Inferior parietal cortex (tissue), 1 donor: ENCODE measurements around the gene GFER.
"Not testable (repeated sequence)": the region's sequence is repeated elsewhere in the genome, so short reads cannot be mapped to it uniquely, and the experiment has no call there.

ENCODE experiments used
- DNase-seq: peaks from one replicate; pipeline ENCODE4 v3.0.0-alpha.2; 2016; ENCODE audit errors: extremely low spot score

GFER gene

DNA sequence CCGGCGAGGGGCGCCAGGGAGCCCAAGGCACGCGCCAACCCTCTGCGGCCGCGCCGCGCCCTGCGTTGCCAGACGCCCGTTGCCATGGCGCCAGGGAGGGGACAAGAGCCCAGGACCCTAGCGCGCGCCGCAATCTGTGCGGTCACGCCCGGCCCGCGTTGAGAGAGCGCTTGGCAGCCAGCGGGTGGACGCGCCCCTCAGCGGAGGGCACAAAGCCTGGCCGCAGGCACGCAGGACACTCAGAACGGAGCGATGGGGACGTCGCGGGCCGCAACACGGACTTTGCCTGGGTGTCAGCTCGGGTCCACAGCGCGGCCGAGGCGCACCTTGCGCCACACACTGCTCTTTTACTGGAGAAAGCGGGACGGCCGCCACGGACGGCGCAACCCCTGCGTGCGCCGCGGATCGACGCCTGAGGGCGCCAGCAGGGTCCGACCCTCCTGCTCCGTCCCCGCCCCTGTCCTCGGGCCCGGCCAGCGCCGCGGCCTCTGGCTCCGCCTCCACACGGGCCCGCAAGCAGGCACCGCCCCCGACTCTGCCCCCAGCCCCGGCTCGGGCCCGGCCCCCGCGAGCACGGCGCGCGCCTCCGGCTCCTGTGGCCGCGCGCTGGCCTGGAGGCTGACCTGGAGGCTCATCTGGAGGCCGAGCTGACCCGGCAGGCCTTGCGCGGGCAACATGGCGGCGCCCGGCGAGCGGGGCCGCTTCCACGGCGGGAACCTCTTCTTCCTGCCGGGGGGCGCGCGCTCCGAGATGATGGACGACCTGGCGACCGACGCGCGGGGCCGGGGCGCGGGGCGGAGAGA, at the start of gene GFER:
Gene GFER, plus strand, starts transcription at position 650 of the 803 bp plus-strand sequence. Its CDS starts 26 bp downstream, at position 676.
- peak; percentile 78 for DNase-seq

DNA sequence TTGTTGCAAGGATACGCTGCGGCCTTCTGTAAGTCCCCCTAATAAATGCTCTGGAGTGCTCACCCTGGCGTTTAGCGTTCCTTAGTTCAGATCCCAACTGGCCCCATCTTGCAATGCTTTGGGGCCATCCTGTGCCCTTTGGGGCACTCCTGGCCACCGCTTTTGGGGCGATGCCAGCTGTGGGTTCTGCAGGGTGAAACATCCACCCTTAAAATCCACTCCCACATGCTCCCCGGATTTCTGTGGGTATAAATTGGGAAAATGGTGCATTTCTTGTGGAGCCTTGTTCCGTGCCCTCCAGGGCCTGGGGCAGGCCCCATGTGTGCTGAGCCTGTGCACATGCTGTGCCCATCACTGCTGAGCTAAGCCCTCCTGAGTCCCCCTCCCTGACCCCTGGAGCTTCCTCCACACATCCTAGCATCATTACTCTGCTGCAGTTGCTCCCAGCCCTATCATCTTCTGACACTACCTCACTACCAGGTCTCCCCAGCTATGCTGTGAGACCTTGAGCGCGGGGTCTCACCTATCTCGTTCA, 47.0 kb upstream of the GFER start:
- DNase-seq: no peak

DNA sequence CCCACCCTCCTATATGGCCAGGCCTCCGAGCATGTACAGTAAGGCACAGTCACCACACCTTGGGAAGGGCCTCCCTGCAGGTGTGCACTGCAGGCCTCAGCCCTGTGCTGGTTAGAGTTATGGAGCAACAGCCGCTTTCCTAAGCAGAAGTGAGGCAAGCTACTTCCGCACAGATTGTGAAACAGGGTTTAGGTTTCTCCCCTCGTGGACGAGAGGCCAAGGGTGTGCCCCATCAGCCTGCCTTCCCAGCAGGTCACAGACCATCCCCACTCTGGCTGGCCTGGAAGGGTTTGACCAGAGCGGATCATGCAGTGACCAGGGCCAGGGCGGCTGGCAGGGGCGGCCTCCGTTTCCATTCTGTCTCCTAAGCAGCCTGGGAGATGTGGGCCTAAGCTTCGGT, 45.7 kb upstream of the GFER start:
- DNase-seq: no peak

DNA sequence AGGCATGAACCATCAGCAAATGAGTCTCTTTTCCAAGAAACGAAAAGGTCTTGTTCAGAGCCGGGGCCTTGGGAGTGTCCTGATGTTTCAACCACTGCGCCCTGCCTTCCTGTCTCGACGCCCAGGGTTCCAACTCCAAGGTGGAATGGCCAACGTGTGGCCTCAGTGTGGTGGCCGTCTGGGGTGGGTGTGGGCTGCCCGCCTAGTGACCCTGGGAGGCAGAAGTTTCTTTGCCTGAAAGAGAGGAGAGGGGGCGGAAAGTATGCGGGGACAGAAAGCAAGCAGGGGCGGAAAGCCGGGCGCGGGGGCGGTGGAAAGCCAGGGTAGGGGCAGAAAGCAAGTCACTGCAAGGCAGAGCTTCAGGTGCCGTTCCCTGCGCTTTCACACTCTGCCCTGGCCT, 45.1 kb upstream of the GFER start:
- DNase-seq: no peak

DNA sequence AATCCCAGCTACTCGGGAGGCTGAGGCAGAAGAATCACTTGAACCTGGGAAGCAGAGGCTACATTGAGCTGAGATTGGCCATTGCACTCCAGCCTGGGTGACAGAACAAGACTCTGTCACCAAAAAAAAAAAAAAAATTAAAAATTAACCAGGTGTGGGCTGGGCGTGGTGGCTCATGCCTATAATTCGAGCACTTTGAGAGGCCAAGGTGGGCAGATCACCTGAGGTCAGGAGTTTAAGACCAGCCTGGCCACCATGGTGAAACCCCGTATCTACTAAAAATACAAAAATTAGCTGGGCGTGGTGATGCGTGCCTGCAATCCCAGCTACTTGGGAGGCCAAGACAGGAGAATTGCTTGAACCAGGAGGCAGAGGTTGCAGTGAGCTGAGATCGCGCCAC, 44.2 kb upstream of the GFER start:
- not testable (repeated sequence) for DNase-seq

DNA sequence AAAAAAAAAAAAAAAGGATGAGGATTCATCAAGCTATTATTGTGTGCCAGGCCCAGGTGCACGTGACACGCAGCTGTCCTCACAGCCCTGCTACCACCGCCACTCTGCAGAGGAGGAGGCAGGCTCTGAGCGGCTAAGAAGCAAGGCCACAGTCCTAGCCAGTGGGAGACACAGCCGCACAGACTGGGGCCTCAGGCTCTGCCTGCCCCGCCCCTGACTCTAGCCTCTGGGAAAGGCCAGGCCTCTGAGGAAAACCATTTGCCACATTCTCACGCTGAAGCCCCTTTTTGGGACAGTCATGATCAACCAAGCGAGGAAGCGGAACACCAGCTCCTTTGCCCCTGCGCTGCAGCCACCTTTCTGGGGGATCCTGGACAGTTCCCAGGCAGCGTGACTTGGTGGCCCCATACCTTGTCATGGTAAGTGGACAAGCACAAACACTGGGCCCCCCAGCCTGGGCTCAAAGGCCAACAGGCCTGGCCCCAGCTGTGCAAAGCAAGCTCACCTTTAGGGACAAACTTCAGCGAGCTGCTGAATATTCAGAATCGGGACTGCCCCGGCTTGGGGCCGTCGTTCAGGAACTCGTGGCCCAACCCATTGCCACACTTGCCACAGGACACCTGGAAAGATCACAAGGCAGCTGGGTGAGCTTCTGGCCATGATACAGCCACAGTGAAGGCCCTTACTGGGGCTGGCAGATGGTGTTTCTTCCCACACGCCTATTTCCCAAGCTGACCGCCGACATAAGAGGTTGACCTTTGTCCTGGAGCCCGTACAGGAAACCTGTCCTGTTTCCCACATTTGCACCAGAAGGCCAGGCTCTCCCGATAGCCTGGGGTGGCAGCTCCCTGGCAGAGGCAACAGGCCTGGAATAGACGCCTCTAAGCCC, 43.5 kb upstream of the GFER start:
- no peak for DNase-seq

DNA sequence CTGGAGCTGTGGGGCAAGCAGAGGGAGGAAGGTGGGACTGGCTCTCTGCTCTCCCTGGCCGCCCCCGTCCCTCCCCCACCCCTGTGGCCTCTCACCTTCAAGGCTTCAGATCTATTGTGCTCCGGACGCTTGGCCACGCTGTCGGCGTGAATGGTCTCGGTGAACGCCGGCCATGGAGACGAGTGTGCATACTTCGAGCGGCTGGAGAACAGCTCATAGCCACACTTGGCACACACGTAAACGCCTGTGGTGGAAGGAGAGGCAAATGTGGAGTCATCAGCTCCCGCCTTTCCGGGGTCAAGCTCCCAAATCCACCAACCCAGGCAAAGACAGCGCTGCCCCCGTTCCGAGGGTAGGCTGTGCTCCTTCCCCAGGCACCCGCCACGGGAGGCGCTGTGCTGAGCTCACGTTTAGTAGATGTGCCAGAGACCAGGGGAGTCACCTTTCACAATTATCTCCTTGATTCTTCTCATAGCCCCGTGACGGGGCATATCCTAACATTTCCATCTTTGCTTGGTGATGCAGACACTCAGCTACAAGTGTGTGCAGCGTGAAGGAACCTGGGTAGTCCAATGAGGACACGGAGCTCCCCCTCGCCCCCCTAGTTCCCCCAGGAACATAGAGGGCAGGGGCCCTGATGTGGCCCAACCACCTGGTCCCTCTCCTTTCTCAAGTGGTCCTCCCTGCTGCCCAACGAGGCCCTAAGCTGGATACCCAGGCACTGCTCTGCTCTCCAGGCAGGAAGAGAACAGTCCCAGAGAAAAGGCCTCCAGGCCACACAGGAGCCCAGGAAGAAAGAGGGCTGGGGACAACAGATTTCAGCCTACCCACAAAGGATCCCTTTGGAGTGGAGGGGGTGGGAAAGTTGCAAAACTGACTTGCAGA, 42.6 kb upstream of the GFER start:
- DNase-seq: no peak

DNA sequence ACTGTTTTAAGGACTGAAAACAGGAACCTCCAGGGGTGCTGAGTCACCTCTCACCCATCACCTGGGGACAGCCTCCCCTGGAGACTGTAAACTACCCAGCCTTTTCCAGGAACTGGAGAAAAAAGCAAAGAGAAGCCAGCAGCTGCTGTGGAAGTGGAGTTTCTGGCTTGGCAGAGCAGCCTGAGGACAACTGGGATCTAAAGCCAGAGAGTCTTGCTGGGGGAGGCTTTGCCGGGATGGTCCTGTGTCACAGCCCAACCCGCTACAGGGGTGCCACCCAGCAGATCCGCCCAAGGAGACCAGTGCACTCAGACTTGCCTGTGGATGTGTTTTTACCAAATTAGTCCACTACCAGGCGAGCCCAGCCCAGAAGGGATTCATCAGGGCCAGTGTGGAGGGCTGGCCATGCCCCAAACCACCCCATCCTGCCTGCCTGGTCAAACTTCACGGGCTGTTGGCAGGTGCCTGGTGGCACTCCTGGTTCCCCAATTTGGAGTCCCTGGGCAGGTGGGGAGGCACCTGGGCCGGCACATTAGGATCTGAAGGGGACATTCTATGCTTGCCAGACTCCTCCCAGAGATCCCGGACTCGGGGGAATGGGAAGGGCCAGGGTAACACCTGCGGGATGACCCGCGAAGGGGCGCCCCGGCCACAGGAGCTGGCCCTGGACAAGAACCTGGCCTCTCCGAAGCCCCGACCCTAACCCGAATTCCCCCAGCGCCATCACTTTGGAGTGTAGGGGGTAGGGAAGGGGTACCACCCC, 41.8 kb upstream of the GFER start:
- DNase-seq: no peak

DNA sequence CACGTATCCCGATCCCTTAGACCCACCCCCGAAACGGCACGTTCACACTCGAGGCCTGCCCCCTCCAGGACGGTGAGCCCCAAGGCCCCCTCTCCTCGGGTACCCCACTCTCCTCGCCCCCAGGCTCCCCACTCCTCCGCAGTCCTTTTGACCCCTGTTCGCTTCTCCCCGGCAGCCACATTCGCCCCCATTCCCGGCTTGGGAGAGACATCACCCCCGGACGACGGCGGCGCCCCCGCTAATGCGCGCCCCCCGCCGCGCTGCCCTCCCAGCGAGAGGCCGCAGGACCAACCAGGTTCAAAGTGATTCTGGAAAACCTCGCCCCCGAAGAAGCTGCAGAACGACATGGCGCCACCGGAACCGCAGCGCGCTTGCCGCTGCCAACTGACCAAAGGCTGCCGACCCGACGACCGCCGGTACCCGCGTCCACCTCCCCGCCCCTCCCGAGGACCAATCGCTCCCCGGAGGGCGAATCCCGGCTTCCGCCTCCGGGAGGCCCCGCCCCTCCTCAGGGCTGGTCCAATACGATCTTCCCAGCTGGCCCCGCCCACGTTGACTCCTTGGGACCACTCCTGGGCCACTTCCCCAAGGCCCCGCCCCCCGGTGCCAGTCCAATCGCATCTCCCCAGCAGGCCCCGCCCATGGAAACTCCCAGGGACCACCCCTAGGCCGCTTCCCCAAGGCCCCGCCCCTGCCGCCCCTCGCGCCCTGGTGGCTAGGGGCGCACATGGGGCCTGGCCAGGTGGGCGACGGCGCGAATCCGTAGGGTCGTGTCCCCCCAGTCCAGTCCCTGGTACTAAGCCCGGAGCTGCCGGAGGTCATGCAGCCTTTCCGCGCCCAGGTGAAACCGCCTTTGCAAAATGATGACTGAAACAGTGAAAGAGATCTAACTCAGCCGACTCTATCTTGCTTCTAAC, 40.9 kb upstream of the GFER start, which contains the start of gene MSRB1:
Gene MSRB1, minus strand, starts transcription at position 390 of the 917 bp plus-strand sequence. Its CDS starts 43 bp downstream, at position 347.
- DNase-seq: peak; percentile 97

DNA sequence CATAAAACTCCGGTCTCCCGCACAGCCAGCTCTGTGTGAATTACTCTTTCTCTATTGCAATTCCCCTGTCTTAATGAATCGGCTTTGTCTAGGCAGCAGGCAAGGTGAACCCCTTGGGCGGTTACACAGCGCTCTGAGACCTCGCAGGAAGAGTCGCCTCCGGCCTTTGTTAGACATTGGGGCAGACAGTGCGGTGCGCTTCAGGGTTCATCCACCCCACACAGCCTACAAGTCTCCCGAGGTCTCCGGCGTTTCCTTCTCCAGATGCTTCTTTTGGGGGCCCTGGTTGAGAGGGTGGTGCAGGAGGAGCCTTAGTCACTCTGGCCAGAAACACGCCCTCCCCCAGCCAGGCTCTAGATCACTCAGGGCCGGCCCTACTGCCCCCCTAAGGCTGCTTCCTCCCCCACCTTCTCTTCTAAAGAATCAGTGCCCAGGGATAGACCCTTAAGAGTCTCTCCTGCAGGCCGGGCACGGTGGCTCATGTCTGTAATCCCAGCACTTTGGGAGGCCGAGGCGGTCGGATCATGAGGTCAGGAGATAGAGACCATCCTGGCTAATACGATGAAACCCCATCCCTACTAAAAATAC, 39.3 kb upstream of the GFER start:
- DNase-seq: no peak

DNA sequence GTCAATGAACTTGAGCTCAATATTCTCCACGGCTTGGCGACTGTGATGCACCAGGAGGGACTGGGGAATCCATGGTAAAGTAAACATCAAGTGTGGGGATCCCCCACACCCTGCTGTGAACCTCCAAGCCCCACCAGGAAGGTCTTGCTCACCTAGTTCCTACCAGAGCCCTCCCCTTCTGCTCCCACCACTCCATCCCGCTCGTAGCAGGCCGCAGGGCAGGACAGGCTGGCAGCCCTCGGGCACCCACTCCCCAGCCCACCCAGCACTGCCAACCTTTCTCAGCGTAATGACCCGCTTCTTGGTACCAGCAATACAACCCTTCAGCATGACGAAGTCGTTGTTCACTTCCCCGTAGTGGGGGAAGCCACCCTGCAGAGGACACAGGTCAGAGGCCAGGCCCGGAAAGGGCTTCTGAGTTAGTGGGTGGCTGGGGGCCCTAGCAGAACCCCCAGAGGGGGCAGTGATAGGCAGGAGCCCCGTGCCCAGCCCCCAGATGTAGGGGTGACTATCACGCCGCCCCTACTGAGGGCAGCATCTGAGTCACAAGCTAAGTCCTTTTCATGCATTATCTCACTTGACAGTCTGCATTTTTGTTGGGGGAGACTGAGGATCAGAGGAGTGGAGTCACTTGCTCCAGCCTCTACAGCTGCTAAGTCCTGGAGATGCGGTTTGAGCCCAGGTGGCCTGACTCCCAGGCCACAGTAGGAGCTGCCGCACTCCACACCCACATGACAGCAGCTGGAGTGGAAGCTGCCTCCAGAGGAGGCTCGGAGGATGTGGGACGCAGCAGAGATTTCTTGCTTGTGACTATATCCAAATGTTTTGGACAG, 38.2 kb upstream of the GFER start:
- no peak for DNase-seq

DNA sequence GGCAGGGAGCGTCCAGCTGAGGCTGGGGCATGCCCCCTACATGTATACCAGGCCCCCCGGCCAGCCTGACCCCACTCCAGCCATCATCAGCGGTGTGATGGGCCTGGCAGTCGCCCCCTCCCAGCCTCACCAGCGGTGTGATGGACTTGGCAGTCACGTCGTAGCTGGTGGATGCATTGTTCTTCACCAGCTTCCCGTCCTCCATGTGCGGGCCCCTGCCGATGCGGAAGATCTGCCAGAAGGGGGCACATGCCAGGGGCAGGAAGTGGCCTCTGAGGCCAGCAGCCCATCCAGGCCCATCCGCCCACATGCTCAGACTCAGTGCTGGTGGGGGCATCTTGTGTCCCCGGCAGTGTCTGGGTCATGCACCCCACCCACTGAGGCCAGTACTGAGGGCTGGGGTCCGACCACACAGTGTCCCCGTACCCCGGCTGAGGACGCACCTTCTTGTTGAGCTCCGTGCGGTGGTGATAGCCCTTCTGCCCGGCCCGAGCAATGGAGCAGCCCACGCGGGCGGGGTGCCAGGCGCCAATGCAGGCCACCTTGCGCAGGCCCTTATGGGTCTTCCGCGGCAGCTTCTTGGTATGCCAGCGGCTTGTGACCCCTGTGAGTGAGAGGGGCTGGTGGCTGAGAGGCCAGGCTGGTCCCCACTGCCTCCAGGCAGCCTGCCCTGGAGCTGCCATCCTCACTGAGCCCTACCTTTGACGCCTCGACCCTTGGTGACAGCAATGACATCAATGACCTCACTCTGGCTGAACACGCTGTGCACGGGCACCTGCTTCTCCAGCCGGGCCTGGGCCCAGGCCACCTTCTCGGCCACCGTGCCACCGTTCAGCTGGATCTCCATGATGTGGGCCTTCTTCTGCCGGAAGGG, 37.3 kb upstream of the GFER start:
- DNase-seq: no peak

DNA sequence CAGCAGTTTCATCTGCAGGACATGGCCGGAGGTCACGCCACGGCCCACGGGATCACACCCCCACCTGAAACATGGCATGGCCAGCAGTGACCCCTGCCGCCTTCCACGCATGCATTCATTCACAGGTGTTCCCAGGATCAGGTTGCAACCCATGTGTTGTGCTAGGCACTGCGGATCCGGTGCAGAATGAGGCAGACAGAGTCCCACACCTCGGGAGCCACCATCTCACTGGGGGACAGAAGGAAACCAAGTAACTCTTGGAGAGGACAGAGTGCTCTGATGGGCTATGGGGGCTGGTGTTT, 36.7 kb upstream of the GFER start:
- no peak for DNase-seq

DNA sequence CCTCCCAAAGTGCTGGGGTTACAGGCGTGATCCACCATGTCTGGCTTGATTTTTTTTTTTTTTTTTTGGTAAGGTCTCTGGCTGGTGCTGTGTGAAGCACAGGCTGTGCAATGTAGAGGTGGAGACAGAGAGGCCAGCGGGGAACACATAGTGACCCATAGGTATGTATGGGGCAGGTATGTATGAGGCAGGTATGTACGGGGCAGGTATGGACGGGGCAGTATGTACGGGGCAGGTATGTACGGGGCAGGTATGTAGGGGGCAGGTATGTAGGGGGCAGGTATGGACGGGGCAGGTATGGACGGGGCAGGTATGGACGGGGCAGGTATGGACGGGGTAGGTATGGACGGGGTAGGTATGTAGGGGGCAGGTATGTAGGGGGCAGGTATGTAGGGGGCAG, 34.5 kb upstream of the GFER start:
- no peak for DNase-seq

DNA sequence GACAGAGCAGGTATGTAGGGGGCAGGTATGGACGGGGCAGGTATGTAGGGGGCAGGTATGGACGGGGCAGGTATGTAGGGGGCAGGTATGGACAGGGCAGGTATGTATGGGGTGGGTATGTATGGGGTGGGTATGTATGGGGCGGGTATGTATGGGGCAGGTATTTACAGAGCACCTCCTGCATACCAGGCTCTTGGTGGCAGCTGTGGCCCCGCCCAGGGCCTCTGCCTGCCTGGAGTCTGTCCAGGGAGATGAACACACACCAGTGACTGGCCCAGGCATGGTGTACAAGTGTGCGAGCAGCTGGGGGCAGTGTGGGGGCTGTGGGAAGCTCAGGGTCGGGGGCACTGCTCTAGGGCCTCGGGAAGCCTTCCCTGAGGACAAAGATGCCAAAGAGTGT, 33.9 kb upstream of the GFER start:
- DNase-seq: no peak

DNA sequence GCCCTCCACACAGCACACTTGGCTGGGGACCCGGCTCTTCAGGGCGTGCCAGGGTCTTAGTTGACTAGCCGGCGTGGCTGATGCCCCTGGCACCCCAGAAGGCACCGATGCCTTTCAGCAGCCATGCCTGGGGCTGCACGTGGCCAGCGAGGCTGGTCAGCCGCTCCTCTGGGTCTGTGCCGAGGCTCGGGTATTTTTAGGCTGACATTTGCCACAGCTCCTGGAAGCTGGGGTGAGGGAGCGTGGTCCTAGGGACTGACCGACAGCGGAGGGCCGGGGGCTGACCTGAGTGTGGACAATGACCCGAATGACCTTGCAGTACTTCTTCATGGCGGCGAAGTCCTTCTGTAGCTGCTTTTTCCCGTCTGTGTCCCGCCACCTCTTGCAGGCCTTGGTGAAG, 33.4 kb upstream of the GFER start:
- no peak for DNase-seq

DNA sequence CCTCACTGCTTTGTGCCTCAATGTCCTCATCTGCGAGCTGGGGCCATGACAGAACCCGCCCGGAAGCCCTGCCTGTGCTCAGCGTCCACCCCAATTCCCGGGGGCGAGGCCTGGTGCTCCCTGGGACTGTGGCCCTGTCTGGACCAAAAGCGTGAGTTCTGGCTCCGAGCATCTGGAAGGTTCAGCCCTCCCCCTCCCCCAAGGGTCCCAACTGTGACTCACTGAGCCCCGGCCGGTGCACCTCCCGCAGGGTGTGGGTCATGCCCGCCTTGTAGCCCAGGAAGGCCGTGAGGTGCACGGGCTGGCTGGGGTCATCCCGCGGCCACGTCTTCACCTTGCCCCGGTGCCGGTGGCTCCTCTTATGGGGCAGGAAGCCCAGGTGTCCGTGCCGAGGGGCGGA, 30.3 kb upstream of the GFER start:
- no peak for DNase-seq
